ENCODE results near the gene TCN1. TPM values are rescaled to one million over a fixed set of nuclear protein-coding genes. Genes with fewer than 3 reads are reported as not detected.
A peak's percentile ranks its signal among the peaks of the same experiment; 100 is the strongest.

The TCN1 gene
- total and polyA plus RNA-seq, 9 of the 15 experiments (the other 6 are each of a cell fraction or from before 2014, with no cell fraction given), result 0.63 to 25.9 (median 8.0) TPM

- TF ChIP-seq UBTF (IDR thresholded peaks at IDR 0.05; ENCODE audit: borderline replicate concordance in 1 of 2, low read depth in 2 of 2, low read length in 2 of 2) (no peak), POLR2AphosphoS5 (IDR thresholded peaks at IDR 0.05; ENCODE audit: control insufficient read depth, insufficient read depth, low read depth, low read length) (no peak), TCF7L2 (IDR thresholded peaks at IDR 0.05; ENCODE audit: low read depth, low read length) (no peak), U2AF1 (optimal IDR thresholded peaks at IDR 0.05; ENCODE audit: low read depth, low read length) (no peak), PRPF4 (IDR thresholded peaks at IDR 0.05; ENCODE audit: insufficient read depth, low read depth, low read length, poor library complexity, severe bottlenecking) (no peak), WHSC1 (IDR thresholded peaks at IDR 0.05; ENCODE audit: low read length) (no peak), ZFP91 (CRISPR knock-in tag; IDR thresholded peaks at IDR 0.05) (no peak), ZNF609 (CRISPR knock-in tag; IDR thresholded peaks at IDR 0.05; ENCODE audit: borderline replicate concordance) (no peak), DDX20 (tag; IDR thresholded peaks at IDR 0.05; ENCODE audit: low read depth) (no peak), ELF1 (tag; IDR thresholded peaks at IDR 0.05) (0 out of 2 replicates have a peak, but pooled peaks have one; percentile 36), ATF3 (IDR thresholded peaks at IDR 0.05) (peak; percentile 57), ATF3 (CRISPR knock-in tag; conservative IDR thresholded peaks at IDR 0.05) (no peak), ASH1L (IDR thresholded peaks at IDR 0.05; ENCODE audit: borderline replicate concordance, low read depth, partially characterized antibody) (no peak), ZSCAN29 (IDR thresholded peaks at IDR 0.05) (no peak), ZFP30 (CRISPR knock-in tag; IDR thresholded peaks at IDR 0.05; ENCODE audit: borderline replicate concordance) (no peak), ZNF449 (CRISPR knock-in tag; IDR thresholded peaks at IDR 0.05) (no peak)
Measured at GRCh38 chr11:59866397-59866796, at the start of gene TCN1 (continued).

Measured in K562 (cell line).